SK-N-DZ (cell line): ENCODE data around the gene EVA1A.

ENCODE experiments used
- DNase-seq: peaks from one replicate; pipeline ENCODE4 v3.0.0-alpha.2; 2015; ENCODE audit warnings: low spot score

The EVA1A gene

DNA sequence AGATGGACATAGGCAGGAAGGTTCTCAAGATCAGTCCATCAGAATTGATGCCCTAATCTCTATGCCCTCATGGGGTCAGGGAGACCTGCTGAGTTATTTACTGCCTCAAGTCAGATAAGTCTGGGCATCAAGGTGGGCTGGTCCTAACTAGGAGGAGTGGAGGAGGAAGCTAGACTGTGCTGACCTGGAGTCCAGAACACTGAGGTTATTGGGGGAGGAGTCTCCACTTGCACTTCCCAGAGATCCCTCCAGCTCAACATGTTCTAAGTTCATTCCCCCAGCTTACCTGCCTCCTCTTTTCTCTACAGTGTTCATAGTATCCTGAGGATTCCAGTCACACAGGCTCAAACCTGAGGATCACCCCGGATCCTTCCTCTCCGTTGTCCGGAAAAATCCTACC, 19.3 kb downstream of the EVA1A start:
- DNase-seq: no peak

GRCh38 chr2:75540994-75541393, 19.7 kb downstream of the EVA1A start:
- no peak for DNase-seq

- DNase-seq: no peak
These were observed 20.6 kb downstream of the EVA1A start for GRCh38 chr2:75539955-75540716.

DNA sequence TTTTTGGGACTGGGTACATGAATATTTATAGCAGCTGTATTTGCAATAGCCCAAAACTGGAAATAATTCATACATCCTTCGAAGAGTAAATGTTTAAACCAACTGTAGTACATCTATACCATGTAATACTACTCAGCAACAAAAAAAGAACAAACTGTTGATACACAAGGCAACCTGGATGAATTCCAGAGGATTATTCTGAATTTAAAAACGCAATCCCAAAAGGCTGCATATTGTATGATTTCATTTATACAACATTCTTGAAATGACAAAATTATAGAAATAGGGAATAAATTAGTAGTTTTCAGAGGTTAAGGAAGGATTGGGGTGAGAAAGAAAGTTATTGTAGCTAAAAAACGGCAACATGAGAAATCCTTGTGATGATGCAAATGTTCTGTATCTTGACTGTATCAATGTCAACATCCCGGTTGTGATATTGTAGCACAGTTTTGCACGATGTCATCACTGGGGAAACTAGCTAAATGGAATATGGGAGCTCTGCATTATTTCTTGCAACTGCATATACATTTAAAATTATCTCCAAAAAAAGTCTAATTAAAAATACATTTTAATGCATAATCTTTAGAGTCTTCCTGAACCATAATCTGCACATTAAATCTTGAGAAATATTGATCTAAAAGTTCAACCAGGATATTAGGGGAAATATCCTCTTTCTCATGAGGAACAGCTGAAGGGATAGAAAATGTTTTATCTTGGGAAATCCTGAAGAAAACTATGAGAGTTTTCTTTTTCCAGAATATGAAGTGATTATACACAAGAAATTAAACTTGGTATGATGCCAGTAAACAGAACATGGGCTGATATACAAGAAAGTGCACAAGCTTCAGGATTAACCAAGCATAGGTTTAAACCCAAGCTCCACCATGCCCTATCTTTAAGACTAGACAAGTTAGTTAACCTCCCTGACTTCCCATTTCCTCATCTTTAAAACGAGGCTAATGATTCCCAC, 21.9 kb downstream of the EVA1A start:
- DNase-seq: no peak

GRCh38 chr2:75537658-75538057, 23.1 kb downstream of the EVA1A start:
- DNase-seq: no peak

DNA sequence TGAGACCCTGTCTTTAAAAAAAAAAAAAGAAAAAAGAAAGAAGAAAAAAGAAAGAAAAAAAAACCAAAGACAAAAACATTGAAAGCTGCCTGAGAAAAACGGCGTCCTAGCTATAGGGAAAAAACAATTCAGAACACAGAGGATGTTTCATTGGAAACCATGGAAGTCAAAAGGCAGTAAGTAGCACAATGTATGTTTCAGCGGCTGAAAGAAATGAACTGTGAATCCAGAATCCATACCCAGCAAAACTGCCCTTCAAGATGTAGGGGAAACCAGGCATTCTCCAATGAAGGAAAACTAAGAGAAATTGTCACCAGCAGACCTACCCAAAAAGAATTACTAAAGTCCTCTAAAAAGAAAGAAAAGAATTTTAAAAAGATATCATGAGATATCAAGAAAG, 27.6 kb downstream of the EVA1A start:
- no peak for DNase-seq

- DNase-seq: no peak
These were observed 28.3 kb downstream of the EVA1A start for GRCh38 chr2:75532488-75532887.

- no peak for DNase-seq
These were observed 32.3 kb downstream of the EVA1A start for GRCh38 chr2:75528221-75528977.

- DNase-seq: no peak
These were observed 33.1 kb downstream of the EVA1A start for GRCh38 chr2:75527676-75528075.

GRCh38 chr2:75526842-75527241, 33.9 kb downstream of the EVA1A start:
- DNase-seq: no peak

- DNase-seq: no peak
These were observed 35.1 kb downstream of the EVA1A start for GRCh38 chr2:75525434-75526310.

DNA sequence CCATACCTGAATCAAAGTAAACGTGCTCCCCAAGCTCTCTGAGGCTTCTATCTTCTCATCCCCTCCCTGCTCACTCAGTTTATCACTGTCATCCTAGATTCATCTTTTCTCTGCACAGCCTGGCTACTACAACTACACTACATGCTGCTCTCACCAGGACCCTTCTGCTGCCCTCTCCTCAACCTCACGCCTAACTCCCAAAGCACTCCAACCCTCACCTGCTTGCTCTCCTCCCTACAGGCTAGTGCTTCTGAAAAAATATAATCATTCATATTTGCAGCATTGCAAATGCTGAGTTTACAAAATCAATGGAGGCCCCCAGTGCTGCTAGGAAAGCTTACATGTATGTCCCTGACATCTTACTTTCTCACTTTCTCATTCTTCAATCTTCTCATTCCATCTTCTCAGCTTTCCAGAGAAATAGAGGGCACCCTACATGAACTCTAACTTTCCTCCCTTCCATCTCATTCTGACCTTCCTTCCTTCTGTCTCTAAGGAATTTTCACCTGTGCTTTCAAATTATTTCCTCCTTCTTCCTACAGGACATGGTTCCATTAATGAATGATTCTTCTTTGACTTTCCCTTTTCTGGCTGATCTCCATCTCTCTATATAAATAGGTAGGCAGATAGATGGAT, 36.3 kb downstream of the EVA1A start:
- DNase-seq: no peak

GRCh38 chr2:75523313-75524275, 37.1 kb downstream of the EVA1A start:
- DNase-seq: no peak

GRCh38 chr2:75522543-75523312, 38.0 kb downstream of the EVA1A start:
- DNase-seq: no peak

GRCh38 chr2:75521225-75521872, 39.4 kb downstream of the EVA1A start:
- no peak for DNase-seq

DNA sequence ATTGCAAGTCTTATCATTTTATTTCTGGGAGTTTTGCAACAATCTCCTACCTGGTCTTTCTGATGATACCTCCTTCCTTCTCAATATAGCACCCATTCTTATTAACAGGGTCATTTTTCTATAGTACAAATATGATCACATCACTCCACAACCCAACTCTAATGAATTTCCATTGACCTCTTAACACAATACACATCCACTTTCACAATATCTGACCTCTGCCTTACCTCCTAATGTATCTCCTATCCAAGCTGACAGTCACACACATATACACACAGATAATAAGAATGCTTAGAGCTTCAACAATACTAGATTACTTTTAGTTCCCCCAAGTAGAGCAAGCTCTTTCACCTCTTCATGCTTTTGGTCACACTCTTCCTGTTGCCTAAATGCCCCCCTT, 40.9 kb downstream of the EVA1A start:
- DNase-seq: no peak

GRCh38 chr2:75518638-75519465, 41.9 kb downstream of the EVA1A start:
- DNase-seq: no peak
